HG02571 (cell line): ENCODE results near the gene RBMXL2.

ENCODE experiments used
- ATAC-seq: cut with Tn5 transposase; IDR thresholded peaks from one replicate; pipeline ENCODE4 v1.9.1; 2021; ENCODE audit warnings: mild to moderate bottlenecking, moderate library complexity; ENCODE audit not compliant: unreplicated experiment

Gene RBMXL2

GRCh38 chr11:7088921-7089320 lies at the start of gene RBMXL2:
Gene RBMXL2 (plus strand): TSS chr11:7088998. CDS start chr11:7089121, 123 bp downstream.
- no peak for ATAC-seq

GRCh38 chr11:7046474-7047175 lies 42.2 kb upstream of the RBMXL2 start:
- no peak for ATAC-seq

- ATAC-seq: no peak
Measured at GRCh38 chr11:7050191-7050590, 38.6 kb upstream of the RBMXL2 start.

- no peak for ATAC-seq
Measured at GRCh38 chr11:7056828-7057513, 31.8 kb upstream of the RBMXL2 start.

GRCh38 chr11:7057641-7058040 lies 31.2 kb upstream of the RBMXL2 start:
- no peak for ATAC-seq

- no peak for ATAC-seq
Measured at GRCh38 chr11:7060868-7061267, 27.9 kb upstream of the RBMXL2 start.

GRCh38 chr11:7062534-7062933 lies 26.3 kb upstream of the RBMXL2 start:
- ATAC-seq: no peak

- no peak for ATAC-seq
Measured at GRCh38 chr11:7072401-7073028, 16.3 kb upstream of the RBMXL2 start.

- no peak for ATAC-seq
Measured at GRCh38 chr11:7077101-7077500, 11.7 kb upstream of the RBMXL2 start.

GRCh38 chr11:7079545-7080135 lies 9.2 kb upstream of the RBMXL2 start:
- ATAC-seq: no peak

- ATAC-seq: no peak
Measured at GRCh38 chr11:7080900-7081299, 7.9 kb upstream of the RBMXL2 start.

- ATAC-seq: no peak
Measured at GRCh38 chr11:7081441-7081840, 7.4 kb upstream of the RBMXL2 start.

- no peak for ATAC-seq
Measured at GRCh38 chr11:7089328-7090251, 792 bp downstream of the RBMXL2 start.

- peak; percentile 79 for ATAC-seq
Measured at GRCh38 chr11:7098235-7098832, 9.5 kb downstream of the RBMXL2 start.

- ATAC-seq: no peak
Measured at GRCh38 chr11:7115780-7116179, 27.0 kb downstream of the RBMXL2 start.

GRCh38 chr11:7116370-7116769 lies 27.6 kb downstream of the RBMXL2 start:
- no peak for ATAC-seq

GRCh38 chr11:7138051-7138450 lies 49.3 kb downstream of the RBMXL2 start:
- no peak for ATAC-seq
